Esophagus muscularis mucosa (tissue), 3 donors: ENCODE measurements around the gene MYRIP.

Experiments used
- CTCF ChIP-seq, 3 experiments: fragments of 200-600 bp in 2 of 3; fragments of 450-650 bp in 1 of 3; sonication (generic) in 2 of 3; IDR thresholded peaks; one replicate each; pipeline ENCODE4 v1.5.1; 2017 to 2019; ENCODE audit warnings: antibody characterized with exemption in 3 of 3, mild to moderate bottlenecking in 2 of 3, moderate library complexity in 1 of 3
- EP300 ChIP-seq: sonication (generic); formaldehyde crosslinking; IDR thresholded peaks from one replicate; pipeline ENCODE4 v1.6.1; 2017; ENCODE audit warnings: antibody characterized with exemption

DNA sequence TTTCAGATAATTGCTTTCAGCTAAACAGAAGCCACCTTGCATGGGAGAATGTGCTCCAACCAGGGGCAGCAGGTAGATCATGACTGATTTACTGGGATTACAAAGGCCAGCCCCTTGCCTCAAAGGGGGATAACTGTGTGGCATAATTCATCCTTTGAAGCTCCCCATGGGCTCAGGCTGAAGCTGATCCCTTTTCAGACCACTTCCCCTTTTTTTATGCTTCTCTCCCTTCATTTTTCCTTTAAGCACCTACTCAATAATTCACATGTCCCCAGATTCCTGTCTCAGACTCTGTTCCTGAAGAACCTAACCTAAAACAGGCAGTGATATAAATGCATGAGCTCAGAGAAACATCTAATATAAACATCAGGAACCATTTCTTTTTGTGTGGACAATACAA is 8.2 kb upstream of the MYRIP start:
- TF ChIP-seq CTCF (IDR thresholded peaks at IDR 0.05) = no peak
- no peak for TF ChIP-seq EP300
